SK-N-SH (cell line): ENCODE results near the gene AVPI1. TPM values are rescaled to one million over a fixed set of nuclear protein-coding genes. Genes with fewer than 3 reads are reported as not detected.

ENCODE experiments used
- CTCF ChIA-PET: fragments of 300-600, 350-600 bp; formaldehyde crosslinking; extraction: SDS; loops from one replicate; lab custom pipeline; 2021; lab: Yijun Ruan, JAX
- POLR2A ChIA-PET: fragments of 350-600 bp; sonication (Branson Sonifier 250); formaldehyde crosslinking; extraction: SDS; loops from one replicate; lab custom pipeline; 2020; ENCODE audit warnings: antibody characterized with exemption, inconsistent platforms; lab: Yijun Ruan, JAX
- DNase-seq: peaks from one replicate; pipeline ENCODE4 v3.0.0; 2012
- H2AFZ ChIP-seq: fragments of 200-600 bp; sonication (generic); 2 replicates; pipeline ENCODE4 v1.8.1; 2016; ENCODE audit warnings: antibody characterized with exemption, mild to moderate bottlenecking, low read depth
- H3F3A ChIP-seq: fragments of 200-600 bp; sonication (generic); replicated peaks from 2 replicates; pipeline ENCODE3; 2016; ENCODE audit warnings: antibody characterized with exemption, mild to moderate bottlenecking; ENCODE audit not compliant: insufficient read depth
- H3K27ac ChIP-seq, 2 experiments: fragments of 200-500 bp in 1 of 2; fragments of 200-600 bp in 1 of 2; sonication (Bioruptor generic) in 1 of 2; sonication (generic), shearing (Covaris generic) in 1 of 2; 2 replicates each; pipeline versions ENCODE4 v1.5.1 to v1.6.1; 2014 to 2016; ENCODE audit warnings: low read depth in 2 of 2, inconsistent platforms in 1 of 2, low read length in 1 of 2, mild to moderate bottlenecking in 1 of 2, mixed read lengths in 1 of 2
- H3K27me3 ChIP-seq: fragments of 200-600 bp; sonication (generic), shearing (Covaris generic); 2 replicates; pipeline ENCODE4 v1.6.1; 2016; ENCODE audit warnings: mixed run types; ENCODE audit not compliant: insufficient read depth
- H3K36me3 ChIP-seq, 2 experiments: fragments of 200-500 bp in 1 of 2; fragments of 200-600 bp in 1 of 2; sonication (Bioruptor generic) in 1 of 2; sonication (generic) in 1 of 2; replicated peaks in 1 of 2; 2 replicates each; pipeline versions ENCODE3 to v1.5.1; 2014 to 2016; ENCODE audit warnings: low read length in 1 of 2, mild to moderate bottlenecking in 1 of 2; ENCODE audit not compliant: insufficient read depth in 2 of 2, control insufficient read depth in 1 of 2
- H3K4me1 ChIP-seq, 2 experiments: fragments of 200-500 bp in 1 of 2; fragments of 200-600 bp in 1 of 2; sonication (Bioruptor generic) in 1 of 2; sonication (generic), shearing (Covaris generic) in 1 of 2; 2 replicates each; pipeline versions ENCODE4 v1.5.1 to v1.6.1; 2014 to 2016; ENCODE audit warnings: low read depth in 1 of 2, low read length in 1 of 2, mixed run types in 1 of 2; ENCODE audit not compliant: insufficient read depth in 2 of 2, control insufficient read depth in 1 of 2
- H3K4me2 ChIP-seq: fragments of 200-600 bp; sonication (generic), shearing (Covaris generic); 2 replicates; pipeline ENCODE4 v1.6.1; 2017; ENCODE audit warnings: mixed run types
- H3K4me3 ChIP-seq, 2 experiments: fragments of 200-500 bp in 1 of 2; fragments of 200-600 bp in 1 of 2; sonication (Bioruptor generic) in 1 of 2; sonication (generic), shearing (Covaris generic) in 1 of 2; 2 replicates each; pipeline versions ENCODE4 v1.5.1 to v1.8.1; 2014 to 2016; ENCODE audit warnings: low read depth in 2 of 2, inconsistent platforms in 1 of 2, low read length in 1 of 2, mild to moderate bottlenecking in 1 of 2, mixed read lengths in 1 of 2, moderate library complexity in 1 of 2
- H3K79me2 ChIP-seq: fragments of 200-600 bp; sonication (generic); 2 replicates; pipeline ENCODE4 v1.8.1; 2017; ENCODE audit warnings: mild to moderate bottlenecking; ENCODE audit not compliant: insufficient read depth
- H3K9ac ChIP-seq: fragments of 200-600 bp; sonication (generic); 2 replicates; pipeline ENCODE4 v1.6.1; 2017; ENCODE audit warnings: mixed run types
- H3K9me2 ChIP-seq: fragments of 200-600 bp; sonication (generic); 2 replicates; pipeline ENCODE4 v1.6.1; 2017; ENCODE audit warnings: mixed run types
- H3K9me3 ChIP-seq: fragments of 200-600 bp; sonication (generic); 2 replicates; pipeline ENCODE4 v1.6.1; 2017; ENCODE audit warnings: mixed run types, mild to moderate bottlenecking, moderate library complexity
- H4K20me1 ChIP-seq: fragments of 200-600 bp; sonication (generic); 2 replicates; pipeline ENCODE4 v1.6.1; 2017; ENCODE audit warnings: mild to moderate bottlenecking, mixed run types; ENCODE audit not compliant: insufficient read depth
- CHD2 ChIP-seq: fragments of 150-350 bp; IDR thresholded peaks from 2 replicates; pipeline ENCODE4 v1.6.1; 2018; ENCODE audit warnings: low read length; ENCODE audit not compliant: partially characterized antibody
- CTCF ChIP-seq: fragments of 200-600 bp; sonication (generic); IDR thresholded peaks from 2 replicates; pipeline ENCODE4 v1.6.1; 2017; ENCODE audit warnings: antibody characterized with exemption, mild to moderate bottlenecking, moderate library complexity
- FOSL2 ChIP-seq: IDR thresholded peaks from 2 replicates; pipeline ENCODE4 v1.4.0; 2012; ENCODE audit warnings: low read depth, mild to moderate bottlenecking, moderate library complexity, borderline replicate concordance
- GATA2 ChIP-seq: sonication (generic); formaldehyde crosslinking; IDR thresholded peaks from 2 replicates; pipeline ENCODE4 v1.5.0; 2020; ENCODE audit warnings: mild to moderate bottlenecking, missing genetic modification reagents
- MEF2A ChIP-seq: IDR thresholded peaks from 2 replicates; pipeline ENCODE4 v1.4.0; 2012; ENCODE audit warnings: low read depth, borderline replicate concordance
- MXI1 ChIP-seq: IDR thresholded peaks from 2 replicates; pipeline ENCODE4 v1.6.1; 2012; ENCODE audit warnings: mild to moderate bottlenecking, low read depth, low read length, improper control_type of control experiment
- NFIC ChIP-seq: IDR thresholded peaks from 2 replicates; pipeline ENCODE4 v1.4.0; 2012; ENCODE audit warnings: borderline replicate concordance
- NRF1 ChIP-seq: IDR thresholded peaks from 2 replicates; pipeline ENCODE4 v1.6.1; 2012; ENCODE audit warnings: low read depth, mild to moderate bottlenecking, low read length
- RAD21 ChIP-seq: IDR thresholded peaks from 2 replicates; pipeline ENCODE4 v1.6.1; 2012; ENCODE audit warnings: mild to moderate bottlenecking, low read length
- RXRA ChIP-seq: IDR thresholded peaks from 2 replicates; pipeline ENCODE4 v1.4.0; 2012; ENCODE audit warnings: low read depth, mild to moderate bottlenecking, borderline replicate concordance
- SMC3 ChIP-seq: IDR thresholded peaks from 2 replicates; pipeline ENCODE4 v1.6.1; 2012; ENCODE audit warnings: low read depth, low read length, improper control_type of control experiment
- TAF1 ChIP-seq: IDR thresholded peaks from 2 replicates; pipeline ENCODE4 v1.6.1; 2012; ENCODE audit warnings: low read depth, mild to moderate bottlenecking, low read length, moderate library complexity, borderline replicate concordance
- USF1 ChIP-seq: IDR thresholded peaks from 2 replicates; pipeline ENCODE4 v1.4.0; 2012; ENCODE audit warnings: low read depth, borderline replicate concordance
- WGBS: methylation state at CpG from one replicate; pipeline ENCODE4 v1.1.6; 2017; ENCODE audit warnings: low lambda C conversion rate; 5-methylcytosine and 5-hydroxymethylcytosine counted together
- polyA plus RNA-seq, 3 experiments: library from polyadenylated mRNA; depleted of rRNA; stranded (reverse); fragments of >200 nt; gene quantifications; 2 replicates each; pipeline ENCODE4 v1.2.3, GENCODE V29; 2012

AVPI1 gene
- polyA plus RNA-seq, 1 of the 3 experiments (the other 2 are of a cell fraction) = 6.3 TPM

- Histone ChIP-seq H3K79me2 (peaks cover 12% of the 10 kb centered on the region), H3K27me3 (no peaks in the 10 kb centered on the region), H3K36me3 (no peaks in the 10 kb centered on the region), H3K9ac (no peak overlapping the region), H3K9me3 (no peaks in the 10 kb centered on the region), H3F3A (no peaks in the 10 kb centered on the region), H3K27ac (no peak overlapping the region), H3K4me2 (no peak overlapping the region), H2AFZ (no peak overlapping the region), H3K4me1 (peaks cover 0 to 10% of the 10 kb centered on the region in 2 experiments; a peak in 2 of 4 replicates), H3K9me2 (no peaks in the 10 kb centered on the region)
- POLR2A ChIA-PET = no interaction called here
- no peak for DNase-seq
- 58% methylated on average over 5 of the region's 5 CpGs for WGBS
- no peak for TF ChIP-seq USF1
- TF ChIP-seq NFIC = no peak
- no peak for TF ChIP-seq CTCF
- no peak for TF ChIP-seq FOSL2
- TF ChIP-seq MEF2A = no peak
- TF ChIP-seq SMC3 = no peak
- TF ChIP-seq NRF1 = no peak
- no peak for TF ChIP-seq CHD2
- no peak for TF ChIP-seq RAD21
- TF ChIP-seq GATA2 (CRISPR knock-in tag) = no peak
- TF ChIP-seq RXRA = no peak
- TF ChIP-seq, all 33 proteins: peak for 0
- CTCF ChIA-PET = interaction anchor here (2.2 to 15.2 kb wide), 5 partner anchors 20 to 161 kb away, joined by 10 to 687 read pairs (median 26); partner anchors contain the start of genes ANKRD2, AVPI1 and MARVELD1
- Histone ChIP-seq H3K4me3 (no peak overlapping the region), H4K20me1 (peaks cover 6% of the 10 kb centered on the region; the same call in 1 of the 2 replicates)
Measured at GRCh38 chr10:97733256-97733655, 46.2 kb upstream of the AVPI1 start.

- Histone ChIP-seq H3K36me3 (no peaks in the 10 kb centered on the region), H3K4me1 (peaks cover 0 to 3% of the 10 kb centered on the region in 2 experiments; a peak in 1 of 4 replicates), H2AFZ (no peak overlapping the region), H3K9me2 (no peaks in the 10 kb centered on the region), H3K9me3 (no peaks in the 10 kb centered on the region), H3K9ac (no peak overlapping the region), H3K27me3 (no peaks in the 10 kb centered on the region), H3K4me2 (no peak overlapping the region), H4K20me1 (no peaks in the 10 kb centered on the region), H3K4me3 (peak overlapping the region in 1 of 2 experiments; percentile 10; a peak in 1 of 4 replicates), H3F3A (no peaks in the 10 kb centered on the region), H3K27ac (no peak overlapping the region), H3K79me2 (no peaks in the 10 kb centered on the region)
- ChIA-PET POLR2A (no interaction called here), CTCF (interaction anchor here (0.8 to 15.2 kb wide), 11 partner anchors 12 to 160 kb away, joined by 3 to 687 read pairs (median 10); partner anchors contain the start of genes ANKRD2, AVPI1 and MARVELD1)
- 63% methylated on average over 4 of the region's 4 CpGs for whole genome bisulfite sequencing
- DNase-seq = no peak
- TF ChIP-seq TAF1 (no peak), MXI1 (0 out of 2 replicates have a peak, but pooled peaks have one; percentile 3)
Measured at GRCh38 chr10:97732052-97732359, 45.0 kb upstream of the AVPI1 start.
